NCI-H187 (cell line): Measurements from ENCODE around the gene RASA3.
"Not testable (repeated sequence)": the region's sequence is repeated elsewhere in the genome, so short reads cannot be mapped to it uniquely, and the experiment has no call there.

ENCODE experiments used
- DNase-seq, 2 experiments: peaks; one replicate each; lab custom pipeline; 2025; lab: John Stamatoyannopoulos, UW

The RASA3 gene

GRCh38 chr13:114155926-114156883, 23.8 kb upstream of the RASA3 start:
- no peak for DNase-seq

GRCh38 chr13:114155320-114155719, 22.9 kb upstream of the RASA3 start:
- no peak for DNase-seq

DNA sequence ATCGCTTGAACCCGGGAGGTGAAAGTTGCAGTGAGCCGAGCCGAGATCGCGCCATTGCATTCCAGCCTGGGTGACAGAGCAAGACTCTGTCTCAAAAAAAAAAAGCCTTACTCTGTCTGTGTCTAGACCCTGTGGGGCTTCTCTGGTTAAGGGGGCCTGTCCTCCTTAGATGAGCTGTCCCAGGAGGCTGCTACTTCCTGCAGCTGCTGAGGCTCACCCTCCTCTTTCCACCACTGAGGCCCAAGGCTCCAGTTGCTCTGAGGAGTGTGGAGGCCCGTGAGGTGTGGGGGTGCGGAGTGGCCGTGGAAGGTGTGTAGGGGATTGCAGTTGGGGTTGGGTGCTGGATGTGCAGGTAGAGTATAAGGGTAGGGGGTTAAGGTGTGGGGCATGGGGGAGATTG, 22.1 kb upstream of the RASA3 start:
- no peak for DNase-seq

DNA sequence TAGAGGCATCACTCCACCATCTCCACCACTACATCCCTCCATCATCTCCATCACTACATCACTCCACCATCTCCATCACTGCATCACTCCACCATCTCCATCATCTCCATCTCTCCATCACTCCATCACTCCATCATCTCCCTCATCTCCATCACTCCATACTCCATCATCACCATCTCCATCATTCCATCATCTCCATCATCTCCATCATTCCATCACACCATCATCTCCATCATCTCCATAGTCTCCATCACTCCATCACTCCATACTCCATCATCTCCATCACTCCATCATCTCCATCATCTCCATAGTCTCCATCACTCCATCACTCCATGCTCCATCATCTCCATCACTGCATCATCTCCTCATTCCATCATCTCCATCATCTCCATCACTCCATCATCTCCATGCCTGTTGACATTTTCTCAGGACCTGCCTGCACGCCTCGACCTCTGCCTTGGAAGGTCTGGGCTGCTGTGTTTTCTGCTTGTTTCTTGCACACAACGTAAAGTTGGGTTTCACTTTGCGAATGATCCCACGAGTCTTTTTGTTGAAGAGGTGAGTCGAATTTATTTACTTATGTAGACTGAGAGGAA, 21.2 kb upstream of the RASA3 start:
- no peak for DNase-seq

- no peak for DNase-seq
Observed at GRCh38 chr13:114152831-114153371, 20.5 kb upstream of the RASA3 start.

GRCh38 chr13:114152285-114152645, 19.8 kb upstream of the RASA3 start:
- DNase-seq: no peak

GRCh38 chr13:114151565-114152284, 19.3 kb upstream of the RASA3 start:
- no peak for DNase-seq

GRCh38 chr13:114151031-114151430, 18.6 kb upstream of the RASA3 start:
- no peak for DNase-seq

DNA sequence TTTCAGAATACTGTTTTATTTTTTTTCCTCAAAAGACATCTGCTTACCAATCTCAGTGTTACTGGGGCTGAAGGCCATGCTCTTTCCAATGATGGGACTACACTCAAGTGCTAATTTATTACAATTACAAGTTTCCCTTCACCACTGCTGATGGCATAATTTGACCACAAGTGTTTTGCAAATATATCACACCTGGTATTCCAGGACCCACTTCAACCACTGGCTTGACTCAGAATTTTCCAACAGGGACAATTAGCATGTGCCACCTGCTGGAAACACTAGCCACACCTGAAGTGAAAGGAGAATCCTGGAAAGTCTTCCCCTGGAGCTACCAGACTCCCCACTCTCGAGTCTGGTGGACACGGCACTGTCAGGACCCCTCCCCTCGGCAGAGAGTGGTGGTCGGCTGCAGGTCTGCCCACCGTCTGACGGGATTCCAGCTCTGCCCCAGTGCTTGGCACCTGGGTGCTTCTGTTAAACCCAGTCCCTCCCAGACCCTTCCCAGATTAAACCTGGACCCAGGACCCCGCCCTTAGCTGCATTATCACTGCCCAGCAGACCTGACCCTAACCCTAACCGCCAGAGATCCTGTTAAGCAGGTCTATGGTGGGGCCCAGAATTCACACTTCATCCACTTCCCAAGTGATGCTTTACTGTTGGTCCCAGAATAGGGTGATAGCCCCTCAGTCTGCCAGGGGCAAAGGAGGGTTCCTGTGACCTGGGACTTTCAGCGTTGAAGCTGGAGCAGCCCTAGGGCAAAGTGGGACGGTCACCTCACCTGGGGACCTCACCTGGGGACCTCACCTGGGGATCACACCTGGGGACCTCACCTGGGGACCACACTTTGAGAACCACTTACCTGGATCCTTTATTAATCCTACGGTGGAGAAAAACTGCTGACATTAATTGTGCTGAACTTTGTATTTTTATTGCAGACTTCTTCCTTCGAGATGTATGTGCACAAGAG, 17.6 kb upstream of the RASA3 start:
- peak; percentile 72 to 82 for DNase-seq

DNA sequence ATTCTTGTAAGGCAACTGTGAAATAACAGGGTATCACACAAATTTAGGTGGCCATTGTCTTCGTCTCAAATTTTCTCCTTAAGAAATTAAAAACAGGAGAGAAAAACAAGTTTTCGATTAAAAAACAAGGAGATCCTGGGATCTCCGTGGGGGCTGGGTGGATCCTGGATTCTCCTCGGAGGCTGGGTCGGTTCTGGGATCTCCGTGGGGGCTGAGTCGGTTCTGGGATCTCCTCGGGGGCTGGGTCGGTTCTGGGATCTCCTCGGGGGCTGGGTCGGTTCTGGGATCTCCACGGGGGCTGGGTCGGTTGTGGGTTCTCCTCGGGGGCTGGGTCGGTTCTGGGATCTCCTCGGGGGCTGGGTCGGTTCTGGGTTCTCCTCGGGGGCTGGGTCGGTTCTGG, 16.5 kb upstream of the RASA3 start:
- DNase-seq: not testable (repeated sequence)

DNA sequence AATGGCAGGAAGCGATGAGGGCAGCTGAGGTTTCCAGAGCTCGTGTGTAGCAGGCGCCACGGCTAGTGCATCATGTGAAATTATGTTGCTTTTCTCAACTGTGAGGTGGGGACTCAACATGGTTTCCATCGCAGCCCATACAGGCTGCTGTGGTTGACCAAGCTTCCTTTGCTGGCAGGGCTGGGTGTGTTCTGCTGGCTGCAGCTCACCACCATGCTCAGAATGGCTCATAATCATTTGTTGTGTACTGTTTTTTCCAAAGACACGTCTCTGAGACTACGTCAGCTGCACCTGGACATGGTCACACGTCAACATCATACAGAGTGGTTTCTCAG, 16.1 kb upstream of the RASA3 start:
- DNase-seq: no peak

- no peak for DNase-seq
Observed at GRCh38 chr13:114147803-114148520, 15.5 kb upstream of the RASA3 start.

GRCh38 chr13:114146629-114147028, 14.2 kb upstream of the RASA3 start:
- DNase-seq: no peak

GRCh38 chr13:114146173-114146572, 13.8 kb upstream of the RASA3 start:
- no peak for DNase-seq

- DNase-seq: no peak
Observed at GRCh38 chr13:114145722-114146121, 13.3 kb upstream of the RASA3 start.

- no peak for DNase-seq
Observed at GRCh38 chr13:114145256-114145655, 12.8 kb upstream of the RASA3 start.

DNA sequence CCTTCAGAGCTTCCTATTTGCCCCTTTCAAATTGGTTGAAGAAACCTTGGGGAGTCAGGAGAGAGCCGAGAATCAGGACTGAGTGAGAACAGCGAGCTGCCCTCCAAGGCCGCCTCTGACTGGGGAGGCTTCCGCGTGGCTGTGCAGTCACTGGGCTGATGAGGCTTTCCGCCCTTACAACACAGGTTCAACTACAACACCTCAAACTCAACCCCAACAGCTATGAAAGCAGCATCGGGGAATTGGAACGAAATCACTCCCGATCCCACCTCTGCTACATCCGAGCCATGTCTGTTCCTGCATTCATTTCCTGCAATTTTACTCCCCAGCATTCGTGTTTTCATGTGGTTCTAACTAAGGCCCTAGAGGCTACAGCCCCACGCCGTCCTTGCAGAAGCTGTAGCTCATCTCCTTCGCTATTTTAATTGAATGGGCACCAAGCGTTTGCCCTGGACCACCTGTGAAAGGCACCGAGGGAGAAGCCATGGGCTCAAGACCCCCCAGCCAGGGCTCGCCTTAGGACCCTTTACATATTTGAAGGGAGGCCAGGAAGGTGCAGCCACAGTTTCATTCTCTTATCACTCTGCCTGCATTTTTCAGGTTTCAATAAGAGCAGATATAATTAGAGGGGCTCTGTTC, 12.3 kb upstream of the RASA3 start:
- no peak for DNase-seq

DNA sequence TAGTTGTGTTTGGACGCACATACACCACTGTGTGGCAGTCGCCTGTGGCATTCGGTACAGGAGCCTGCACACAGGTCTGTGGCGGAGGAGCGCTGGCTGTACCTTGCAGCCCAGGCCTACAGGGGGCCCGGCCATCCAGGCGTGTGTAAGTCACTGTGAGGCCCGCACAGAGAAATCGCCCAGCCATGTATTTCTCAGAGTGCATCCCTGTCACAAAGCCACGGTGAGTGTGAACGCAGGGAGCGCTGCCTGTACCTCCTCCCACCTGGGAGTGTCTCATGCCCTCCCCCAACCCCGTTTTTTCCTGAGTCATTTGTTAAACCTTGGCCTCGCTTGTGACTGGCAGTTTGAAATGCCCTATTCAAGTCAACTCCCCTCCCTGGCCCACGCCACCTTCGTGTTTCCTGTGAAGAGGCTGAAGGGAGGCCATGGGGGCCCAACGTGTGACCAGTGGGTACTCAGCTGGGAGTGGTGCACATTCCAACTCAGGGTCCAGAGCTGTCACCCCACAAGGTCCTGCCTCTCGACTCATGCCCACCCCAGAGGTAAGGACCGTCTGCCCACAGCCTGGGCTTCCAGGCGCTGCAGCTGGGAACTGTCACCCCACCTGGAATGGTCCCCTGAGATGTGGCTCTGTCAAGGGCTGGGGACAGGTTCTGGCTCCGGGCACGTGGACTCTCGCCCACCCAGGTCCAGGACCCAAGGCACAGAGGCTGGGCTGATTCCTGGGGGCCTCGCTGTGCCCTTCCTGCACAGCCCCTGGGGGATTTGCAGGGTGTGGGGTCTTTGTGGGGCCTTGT, 11.6 kb upstream of the RASA3 start:
- DNase-seq: no peak
